ENCODE measurements around the gene VPS26C.

VPS26C gene

DNA sequence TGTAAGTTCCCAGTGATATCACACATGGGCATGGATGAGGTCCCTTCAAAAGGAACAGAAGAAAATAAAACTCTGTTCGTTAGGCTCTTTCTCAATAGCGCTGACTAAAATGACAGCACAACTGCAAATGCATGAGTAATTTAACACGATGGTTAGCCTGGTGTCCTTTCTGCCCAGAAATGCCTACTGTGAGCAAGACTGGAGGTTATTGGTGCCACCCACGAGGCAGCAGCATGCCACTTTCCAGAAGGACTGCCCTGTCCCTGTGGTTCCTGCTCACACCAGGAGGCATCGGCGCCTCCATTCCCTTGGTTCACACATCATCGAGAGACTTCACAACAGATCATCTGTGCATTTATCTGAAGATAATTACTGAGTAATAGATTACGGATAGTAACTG lies 26.2 kb downstream of the VPS26C start:
- Histone ChIP-seq H3K4me3 (ENCODE audit: low read length) (no peak overlapping the region), H3F3A (ENCODE audit: control insufficient read depth, insufficient read depth) (0 out of 2 replicates have a peak, but pooled peaks cover 5% of the 10 kb centered on the region), H3K4me1 (ENCODE audit: control insufficient read depth, low read length) (peaks cover 2% of the 10 kb centered on the region), H3K4me2 (ENCODE audit: low read length) (no peak overlapping the region), H3K36me3 (ENCODE audit: control insufficient read depth, low read length) (peaks cover 58% of the 10 kb centered on the region), H3K9me2 (replicated peaks; ENCODE audit: control insufficient read depth, low read length) (no peaks in the 10 kb centered on the region), H3K79me2 (ENCODE audit: control insufficient read depth, low read length) (peaks cover 56% of the 10 kb centered on the region), H3K27me3 (ENCODE audit: control insufficient read depth, low read length) (no peaks in the 10 kb centered on the region), H4K20me1 (ENCODE audit: control insufficient read depth, insufficient read depth, low read depth, low read length) (no peaks in the 10 kb centered on the region), H3K9me3 (ENCODE audit: control insufficient read depth, insufficient read depth, low read length) (no peaks in the 10 kb centered on the region), H3K27ac (ENCODE audit: low read depth, low read length) (no peak overlapping the region)
- TF ChIP-seq, protein P1, sequence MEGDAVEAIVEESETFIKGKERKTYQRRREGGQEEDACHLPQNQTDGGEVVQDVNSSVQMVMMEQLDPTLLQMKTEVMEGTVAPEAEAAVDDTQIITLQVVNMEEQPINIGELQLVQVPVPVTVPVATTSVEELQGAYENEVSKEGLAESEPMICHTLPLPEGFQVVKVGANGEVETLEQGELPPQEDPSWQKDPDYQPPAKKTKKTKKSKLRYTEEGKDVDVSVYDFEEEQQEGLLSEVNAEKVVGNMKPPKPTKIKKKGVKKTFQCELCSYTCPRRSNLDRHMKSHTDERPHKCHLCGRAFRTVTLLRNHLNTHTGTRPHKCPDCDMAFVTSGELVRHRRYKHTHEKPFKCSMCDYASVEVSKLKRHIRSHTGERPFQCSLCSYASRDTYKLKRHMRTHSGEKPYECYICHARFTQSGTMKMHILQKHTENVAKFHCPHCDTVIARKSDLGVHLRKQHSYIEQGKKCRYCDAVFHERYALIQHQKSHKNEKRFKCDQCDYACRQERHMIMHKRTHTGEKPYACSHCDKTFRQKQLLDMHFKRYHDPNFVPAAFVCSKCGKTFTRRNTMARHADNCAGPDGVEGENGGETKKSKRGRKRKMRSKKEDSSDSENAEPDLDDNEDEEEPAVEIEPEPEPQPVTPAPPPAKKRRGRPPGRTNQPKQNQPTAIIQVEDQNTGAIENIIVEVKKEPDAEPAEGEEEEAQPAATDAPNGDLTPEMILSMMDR (IDR thresholded peaks at IDR 0.05; ENCODE audit: low read depth, low read length, poor library complexity, severe bottlenecking): no peak
- TF ChIP-seq EZH2phosphoT487 (IDR thresholded peaks at IDR 0.05; ENCODE audit: borderline replicate concordance, low read length): no peak

DNA sequence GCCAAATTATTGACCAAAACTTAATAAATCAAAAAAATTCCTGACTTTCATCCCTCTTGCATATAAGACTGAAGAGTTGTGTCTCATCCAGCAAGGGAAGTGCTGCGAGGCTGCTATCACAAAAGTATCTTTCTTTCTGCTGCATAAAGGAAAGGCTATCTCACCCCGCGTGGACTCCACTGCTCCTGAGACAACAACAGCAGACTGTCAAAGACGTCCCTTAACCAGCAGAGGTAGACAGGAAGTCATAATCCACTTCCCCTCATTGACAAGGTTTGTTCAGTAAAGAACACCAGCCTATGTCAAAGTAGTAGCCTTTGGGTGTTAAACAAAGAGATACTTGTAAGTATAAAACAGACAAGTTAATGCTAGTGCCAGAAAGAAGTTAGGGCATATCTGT lies 29.4 kb downstream of the VPS26C start:
- H3K27me3 ChIP-seq (ENCODE audit: control insufficient read depth, low read length): no peaks in the 10 kb centered on the region
- H3K9me2 ChIP-seq (replicated peaks; ENCODE audit: control insufficient read depth, low read length): no peaks in the 10 kb centered on the region
- no peak overlapping the region for H3K4me2 ChIP-seq (ENCODE audit: low read length)
- no peak overlapping the region for H3K4me3 ChIP-seq (ENCODE audit: low read length)
- no peaks in the 10 kb centered on the region for H4K20me1 ChIP-seq (ENCODE audit: control insufficient read depth, insufficient read depth, low read depth, low read length)
- no peaks in the 10 kb centered on the region for H3K9me3 ChIP-seq (ENCODE audit: control insufficient read depth, insufficient read depth, low read length)
- H3K79me2 ChIP-seq (ENCODE audit: control insufficient read depth, low read length): peaks cover 38% of the 10 kb centered on the region
- peaks cover 69% of the 10 kb centered on the region for H3K36me3 ChIP-seq (ENCODE audit: control insufficient read depth, low read length)
- no peaks in the 10 kb centered on the region for H3K4me1 ChIP-seq (ENCODE audit: control insufficient read depth, low read length)
- H3F3A ChIP-seq (ENCODE audit: control insufficient read depth, insufficient read depth): 0 out of 2 replicates have a peak, but pooled peaks cover 4% of the 10 kb centered on the region
- TF ChIP-seq EZH2phosphoT487 (IDR thresholded peaks at IDR 0.05; ENCODE audit: borderline replicate concordance, low read length): no peak
- TF ChIP-seq, protein P1 (IDR thresholded peaks at IDR 0.05; ENCODE audit: low read depth, low read length, poor library complexity, severe bottlenecking): no peak
- H3K27ac ChIP-seq (ENCODE audit: low read depth, low read length): no peak overlapping the region

DNA sequence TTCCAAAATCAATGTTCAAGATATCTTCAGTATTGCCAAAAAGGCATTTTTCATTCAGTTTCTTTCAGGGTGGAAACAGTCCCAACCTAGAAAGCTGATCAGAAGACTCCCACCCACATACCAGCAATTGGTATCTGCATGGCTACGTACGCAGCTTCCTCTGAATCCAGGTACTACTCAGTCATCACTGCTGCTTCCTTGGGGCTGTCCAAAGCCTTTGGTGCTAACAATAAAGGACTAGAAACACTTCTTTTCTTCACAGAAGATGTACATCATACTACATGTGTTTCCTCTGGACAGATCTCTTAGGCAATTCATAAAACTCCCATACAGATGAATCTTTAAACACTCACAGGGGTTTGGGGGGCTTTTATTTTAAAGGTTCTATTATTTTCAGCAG lies 29.8 kb downstream of the VPS26C start:
- Histone ChIP-seq H3F3A (ENCODE audit: control insufficient read depth, insufficient read depth) (0 out of 2 replicates have a peak, but pooled peaks cover 4% of the 10 kb centered on the region), H3K36me3 (ENCODE audit: control insufficient read depth, low read length) (peaks cover 73% of the 10 kb centered on the region), H3K4me3 (ENCODE audit: low read length) (no peak overlapping the region), H3K4me2 (ENCODE audit: low read length) (no peak overlapping the region), H3K27me3 (ENCODE audit: control insufficient read depth, low read length) (no peaks in the 10 kb centered on the region), H3K27ac (ENCODE audit: low read depth, low read length) (no peak overlapping the region), H3K9me3 (ENCODE audit: control insufficient read depth, insufficient read depth, low read length) (no peaks in the 10 kb centered on the region), H3K9me2 (replicated peaks; ENCODE audit: control insufficient read depth, low read length) (no peaks in the 10 kb centered on the region), H3K4me1 (ENCODE audit: control insufficient read depth, low read length) (no peaks in the 10 kb centered on the region), H4K20me1 (ENCODE audit: control insufficient read depth, insufficient read depth, low read depth, low read length) (no peaks in the 10 kb centered on the region), H3K79me2 (ENCODE audit: control insufficient read depth, low read length) (peaks cover 39% of the 10 kb centered on the region)
- TF ChIP-seq, protein P1 (IDR thresholded peaks at IDR 0.05; ENCODE audit: low read depth, low read length, poor library complexity, severe bottlenecking): no peak
- TF ChIP-seq EZH2phosphoT487 (IDR thresholded peaks at IDR 0.05; ENCODE audit: borderline replicate concordance, low read length): no peak
